NB4 (cell line): Measurements from ENCODE around the gene BRSK2.

Experiments used
- MYC ChIP-seq: IDR thresholded peaks from 2 replicates; pipeline ENCODE4 v1.6.1; 2011; ENCODE audit warnings: low read depth, low read length
- POLR2A ChIP-seq: IDR thresholded peaks from 2 replicates; pipeline ENCODE4 v1.6.1; 2011; ENCODE audit warnings: mild to moderate bottlenecking; ENCODE audit not compliant: insufficient read length; ENCODE audit errors: extremely low read depth
- TF ChIP-seq, protein P1 (sequence below): IDR thresholded peaks from one replicate; pipeline ENCODE4 v1.5.1; 2012; ENCODE audit warnings: low read depth, low read length

DNA sequence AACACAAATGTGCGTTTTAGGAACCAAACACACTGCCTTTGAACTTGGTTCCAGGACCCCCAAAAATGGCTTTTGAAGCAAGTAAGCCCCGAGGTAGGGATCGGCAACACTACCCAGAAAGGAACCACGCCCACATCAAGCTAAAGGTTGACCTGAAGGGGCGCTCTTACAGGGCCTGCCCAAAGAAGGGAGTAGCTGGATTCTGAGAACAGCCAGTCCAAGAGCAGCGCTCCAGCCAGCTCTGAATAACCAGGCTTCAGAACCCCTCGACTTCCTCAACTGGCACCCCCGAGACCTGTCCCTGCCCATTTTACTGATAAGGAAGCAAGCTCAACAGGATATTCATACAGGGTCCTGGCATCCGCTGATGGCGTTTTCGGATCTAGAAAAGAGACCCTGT lies 115.7 kb downstream of the BRSK2 start:
- TF ChIP-seq POLR2A: no peak
- TF ChIP-seq, protein P1, sequence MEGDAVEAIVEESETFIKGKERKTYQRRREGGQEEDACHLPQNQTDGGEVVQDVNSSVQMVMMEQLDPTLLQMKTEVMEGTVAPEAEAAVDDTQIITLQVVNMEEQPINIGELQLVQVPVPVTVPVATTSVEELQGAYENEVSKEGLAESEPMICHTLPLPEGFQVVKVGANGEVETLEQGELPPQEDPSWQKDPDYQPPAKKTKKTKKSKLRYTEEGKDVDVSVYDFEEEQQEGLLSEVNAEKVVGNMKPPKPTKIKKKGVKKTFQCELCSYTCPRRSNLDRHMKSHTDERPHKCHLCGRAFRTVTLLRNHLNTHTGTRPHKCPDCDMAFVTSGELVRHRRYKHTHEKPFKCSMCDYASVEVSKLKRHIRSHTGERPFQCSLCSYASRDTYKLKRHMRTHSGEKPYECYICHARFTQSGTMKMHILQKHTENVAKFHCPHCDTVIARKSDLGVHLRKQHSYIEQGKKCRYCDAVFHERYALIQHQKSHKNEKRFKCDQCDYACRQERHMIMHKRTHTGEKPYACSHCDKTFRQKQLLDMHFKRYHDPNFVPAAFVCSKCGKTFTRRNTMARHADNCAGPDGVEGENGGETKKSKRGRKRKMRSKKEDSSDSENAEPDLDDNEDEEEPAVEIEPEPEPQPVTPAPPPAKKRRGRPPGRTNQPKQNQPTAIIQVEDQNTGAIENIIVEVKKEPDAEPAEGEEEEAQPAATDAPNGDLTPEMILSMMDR: peak; percentile 3
- no peak for TF ChIP-seq MYC
